Midbrain (tissue), 1 donor: ENCODE measurements around the gene NAALADL2.

Experiments
- DNase-seq: peaks from one replicate; lab custom pipeline; 2025; lab: John Stamatoyannopoulos, UW

Gene NAALADL2

GRCh38 chr3:174986685-174987084, 127.6 kb downstream of the NAALADL2 start:
- DNase-seq: no peak

DNA sequence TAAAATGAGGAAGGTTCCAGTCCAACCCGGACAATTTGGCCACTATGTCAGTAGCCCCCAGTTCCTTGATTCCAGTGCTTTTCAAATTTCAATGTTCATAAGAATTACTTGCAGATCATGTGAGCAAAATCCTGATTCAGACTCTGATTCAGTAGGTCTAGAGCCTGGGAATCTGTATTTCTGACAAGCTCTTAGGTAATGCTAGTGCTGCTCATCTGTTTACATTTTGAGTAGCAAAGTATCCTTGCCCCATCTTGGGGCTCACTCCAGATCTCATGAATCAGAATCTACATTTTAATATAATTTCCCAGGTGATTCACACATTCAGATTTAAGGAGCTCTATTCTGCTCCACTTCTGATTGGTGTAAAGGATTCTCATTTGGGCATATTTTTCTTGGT, 142.0 kb downstream of the NAALADL2 start:
- no peak for DNase-seq

DNA sequence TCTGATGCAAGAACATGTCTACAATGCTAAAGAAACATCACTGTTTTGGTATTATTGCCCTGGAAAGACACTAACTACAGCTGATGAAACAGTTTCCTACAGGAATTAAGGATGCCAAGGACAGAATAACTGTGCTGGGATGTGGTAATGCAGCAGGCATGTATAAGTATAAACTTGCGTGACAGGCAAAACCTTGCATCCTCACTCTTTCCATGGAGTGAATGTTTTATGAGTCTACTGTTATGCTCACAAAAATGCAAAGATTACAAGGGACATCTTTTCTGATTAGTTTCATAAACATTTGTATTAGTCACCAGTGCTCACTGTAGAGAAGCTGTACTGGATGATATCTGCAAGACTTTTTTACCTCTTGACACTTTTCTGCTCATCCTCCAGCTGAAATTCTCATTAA, 143.6 kb downstream of the NAALADL2 start:
- DNase-seq: no peak

DNA sequence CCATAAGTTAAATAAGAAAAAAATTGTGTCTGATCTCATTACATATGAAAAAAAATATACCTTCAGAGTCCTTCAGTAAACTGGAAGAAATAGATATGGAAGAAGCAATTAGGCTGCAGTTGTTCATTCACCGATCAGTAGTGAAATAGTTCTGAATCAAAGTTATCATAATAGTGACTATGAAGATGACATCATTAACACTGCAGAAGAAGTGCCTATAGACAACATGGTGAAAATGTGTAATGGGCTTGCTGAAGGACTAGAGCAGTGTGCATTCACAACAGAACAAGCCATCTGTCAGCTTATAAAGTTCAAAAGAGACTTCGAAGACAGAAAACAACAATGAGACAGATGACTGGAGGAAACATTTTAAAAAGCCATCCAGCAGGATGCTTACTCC, 144.5 kb downstream of the NAALADL2 start:
- no peak for DNase-seq

GRCh38 chr3:175005193-175005592, 146.1 kb downstream of the NAALADL2 start:
- no peak for DNase-seq

- no peak for DNase-seq
Observed at GRCh38 chr3:175005881-175006280, 146.7 kb downstream of the NAALADL2 start.

GRCh38 chr3:175007306-175007705, 148.2 kb downstream of the NAALADL2 start:
- DNase-seq: no peak

DNA sequence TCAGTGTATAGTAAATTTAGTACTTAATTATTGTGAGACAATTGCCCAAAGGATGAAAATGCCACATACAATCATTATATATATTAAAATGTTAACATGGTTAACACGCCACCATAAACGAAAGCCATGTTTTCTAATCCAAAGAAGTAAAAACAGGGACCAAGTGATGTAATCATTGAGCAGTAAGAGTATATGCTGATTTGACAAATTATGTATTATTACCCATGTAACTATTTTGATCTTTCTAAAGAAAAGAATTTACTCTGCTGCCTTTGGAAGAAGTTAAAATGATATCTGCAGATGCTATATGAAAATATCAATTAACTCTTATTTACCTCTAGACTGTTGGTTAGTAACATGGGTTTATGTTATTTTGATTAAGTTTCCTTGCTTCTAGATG, 150.2 kb downstream of the NAALADL2 start:
- DNase-seq: no peak

DNA sequence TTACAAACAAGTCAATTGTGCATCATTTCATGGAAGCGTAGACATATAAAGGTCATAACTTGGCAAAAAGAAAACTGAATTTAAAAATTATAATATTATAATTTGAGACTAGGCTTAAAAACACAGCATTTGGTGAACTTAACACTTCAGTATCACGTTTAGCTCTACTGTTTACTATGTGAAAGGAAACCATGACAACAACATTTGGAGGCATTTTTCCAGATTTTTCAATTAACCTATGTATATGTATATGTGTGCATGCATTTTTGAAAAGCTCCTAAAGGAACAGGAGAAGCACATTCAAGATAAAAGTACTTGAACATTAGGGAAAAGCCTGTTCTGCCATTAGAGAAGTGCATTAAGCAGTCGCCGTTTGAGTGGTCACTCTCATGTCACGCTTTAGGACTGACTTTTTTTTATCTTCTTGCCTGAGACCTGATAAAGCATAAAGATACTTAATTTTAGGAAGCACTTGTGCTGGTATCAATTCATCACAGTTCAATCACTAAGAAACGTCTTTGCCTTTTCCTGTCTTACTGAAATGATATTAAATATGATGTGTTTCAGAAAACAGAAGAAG, 156.0 kb downstream of the NAALADL2 start:
- DNase-seq: no peak

DNA sequence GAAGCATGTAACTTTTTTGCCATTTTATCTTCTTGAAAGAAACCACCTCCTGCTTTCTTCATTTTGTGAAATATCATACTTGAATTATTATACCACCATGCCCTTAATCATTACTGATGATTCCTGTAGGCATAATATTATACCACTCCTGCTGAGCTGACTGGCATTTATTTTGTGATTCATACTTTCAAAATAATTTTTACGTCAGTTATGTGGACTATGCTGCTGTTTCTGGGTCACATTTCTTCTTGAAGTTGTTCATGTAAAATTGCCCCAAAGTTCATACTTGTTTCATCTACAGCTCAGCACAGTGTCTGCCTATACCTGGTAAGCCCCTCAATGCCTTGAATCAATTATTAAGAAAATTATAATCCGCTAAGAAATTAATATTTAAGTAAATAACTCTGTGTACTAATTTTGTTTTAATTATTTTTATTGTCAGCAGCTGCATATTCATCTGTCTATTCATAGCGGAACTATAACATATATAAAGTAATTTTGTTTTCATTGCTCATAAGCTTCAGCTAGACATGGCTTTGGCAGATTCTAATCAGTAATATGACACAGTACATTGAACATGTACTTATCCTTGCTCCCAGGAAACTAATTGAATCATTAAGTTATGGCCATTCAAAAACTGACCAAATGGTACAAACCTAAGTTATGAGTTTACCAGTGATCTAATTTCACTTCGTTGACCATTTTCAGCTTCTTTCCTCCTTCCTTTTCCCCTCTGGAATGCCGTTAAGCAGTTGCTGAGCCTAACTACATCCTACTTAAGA, 160.0 kb downstream of the NAALADL2 start:
- no peak for DNase-seq

- DNase-seq: no peak
Observed at GRCh38 chr3:175020101-175020500, 161.0 kb downstream of the NAALADL2 start.

- no peak for DNase-seq
Observed at GRCh38 chr3:175029828-175030227, 170.7 kb downstream of the NAALADL2 start.

- no peak for DNase-seq
Observed at GRCh38 chr3:175039875-175040274, 180.7 kb downstream of the NAALADL2 start.

- DNase-seq: no peak
Observed at GRCh38 chr3:175041369-175041768, 182.2 kb downstream of the NAALADL2 start.

GRCh38 chr3:175046601-175047000, 187.5 kb downstream of the NAALADL2 start:
- DNase-seq: no peak

DNA sequence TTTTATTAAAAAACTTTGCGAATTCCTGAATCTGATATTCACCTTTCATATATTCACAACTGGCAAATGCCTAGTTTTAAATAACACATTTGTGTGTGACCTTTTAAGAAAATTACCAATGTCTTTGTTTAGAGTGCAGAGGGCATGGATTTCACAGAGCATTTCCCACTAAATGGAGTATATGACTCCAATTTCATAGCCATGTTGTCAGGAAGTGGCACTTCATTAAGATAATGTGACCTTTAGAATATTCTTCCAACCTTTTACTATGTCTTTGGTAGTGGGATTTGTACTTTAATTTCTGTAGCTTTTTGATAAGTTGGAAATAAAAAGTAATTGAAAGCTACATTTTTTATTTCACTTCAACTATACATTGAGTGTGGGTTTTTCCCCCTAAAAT, 188.7 kb downstream of the NAALADL2 start:
- DNase-seq: no peak

DNA sequence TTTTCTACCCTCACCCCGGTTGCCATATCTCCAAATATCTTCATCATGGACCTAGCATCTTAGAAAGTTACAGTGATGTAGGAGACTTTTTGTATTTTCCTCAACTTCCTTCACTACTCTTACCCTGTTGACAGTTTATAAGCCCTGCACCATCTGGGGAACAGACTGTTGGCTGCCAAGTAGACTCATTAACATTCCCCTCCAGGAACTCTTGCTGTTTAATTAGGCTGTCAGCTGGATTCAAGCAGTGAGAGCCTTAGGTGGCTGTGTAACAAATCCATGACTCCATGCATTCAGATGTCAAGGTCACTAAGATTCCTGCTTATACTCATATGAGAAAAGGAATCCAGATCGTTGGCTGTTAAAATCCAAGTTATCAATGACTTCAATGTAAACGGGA, 198.3 kb downstream of the NAALADL2 start:
- DNase-seq: no peak

GRCh38 chr3:175059788-175060187, 200.7 kb downstream of the NAALADL2 start:
- no peak for DNase-seq

DNA sequence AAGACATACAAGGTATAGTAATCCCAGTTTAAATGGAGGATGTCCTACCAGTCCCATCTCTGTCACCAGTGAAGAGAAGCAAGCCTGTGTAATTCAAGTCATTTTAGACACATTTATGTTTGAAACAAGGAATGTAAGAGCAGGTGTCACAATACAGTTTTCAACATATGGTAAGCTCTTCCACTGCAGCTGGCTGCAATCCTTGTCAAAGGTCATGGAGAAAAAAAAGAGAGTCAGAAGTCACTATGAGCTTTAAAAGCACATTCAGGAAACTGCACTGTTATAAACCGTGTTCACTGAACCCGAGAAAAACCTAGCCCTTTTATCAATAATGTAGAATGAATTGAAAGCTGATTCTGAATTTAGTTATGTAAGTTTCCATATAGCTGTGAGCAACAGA, 206.4 kb downstream of the NAALADL2 start:
- DNase-seq: no peak

DNA sequence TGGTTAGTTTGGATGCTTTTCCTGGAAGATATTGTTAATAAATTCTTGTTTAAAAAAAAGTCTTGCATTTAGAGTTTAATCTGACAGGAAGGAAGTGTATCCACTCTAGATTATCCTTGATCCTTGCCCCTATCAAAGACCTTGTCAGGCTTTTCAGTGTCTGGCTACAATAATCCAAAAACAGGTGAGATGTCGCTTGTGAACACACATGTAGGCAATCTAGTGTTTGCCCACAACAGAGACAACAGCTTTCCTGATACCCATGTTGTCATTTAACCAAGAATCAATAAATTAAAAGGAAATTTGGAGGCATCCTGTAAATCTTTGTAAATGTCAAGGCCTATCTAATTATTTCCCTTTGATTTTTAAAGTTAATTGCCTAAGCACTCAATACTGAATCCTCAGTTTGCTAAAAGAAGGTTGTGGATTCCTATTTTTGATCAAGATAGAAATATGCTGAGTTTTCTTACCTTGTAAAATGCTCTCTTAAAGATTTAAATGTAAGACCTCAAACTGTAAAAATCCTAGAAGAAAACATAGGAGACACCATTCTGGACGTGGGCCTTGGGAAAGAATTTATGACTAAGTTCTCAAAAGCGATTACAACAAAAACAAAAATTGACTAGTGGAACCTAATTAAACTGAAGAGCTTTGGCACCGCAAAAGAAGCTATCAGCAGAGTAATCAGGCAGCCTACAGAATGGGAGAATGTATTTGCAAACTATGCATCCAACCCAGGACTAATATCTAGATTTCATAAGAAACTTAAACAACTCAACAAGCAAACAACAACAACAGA, 207.7 kb downstream of the NAALADL2 start:
- no peak for DNase-seq

DNA sequence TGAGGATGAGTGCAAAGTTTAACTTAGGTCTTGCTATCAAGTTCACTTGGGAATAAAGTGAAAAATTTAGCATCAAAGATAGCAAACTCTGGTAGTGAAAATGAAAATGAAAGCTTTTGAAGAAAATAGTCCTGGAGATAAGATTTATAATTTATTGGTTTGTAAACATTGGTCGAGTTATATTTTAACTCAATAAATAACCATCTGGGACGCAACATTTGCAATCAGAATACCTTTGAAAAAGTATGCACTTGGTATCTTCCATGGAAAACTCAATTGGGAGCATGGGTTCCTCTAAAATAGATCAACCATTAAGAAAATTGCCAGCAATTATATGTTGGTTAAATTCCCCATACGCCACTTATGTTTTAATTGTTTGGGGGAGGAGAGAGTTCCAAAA, 209.5 kb downstream of the NAALADL2 start:
- no peak for DNase-seq

DNA sequence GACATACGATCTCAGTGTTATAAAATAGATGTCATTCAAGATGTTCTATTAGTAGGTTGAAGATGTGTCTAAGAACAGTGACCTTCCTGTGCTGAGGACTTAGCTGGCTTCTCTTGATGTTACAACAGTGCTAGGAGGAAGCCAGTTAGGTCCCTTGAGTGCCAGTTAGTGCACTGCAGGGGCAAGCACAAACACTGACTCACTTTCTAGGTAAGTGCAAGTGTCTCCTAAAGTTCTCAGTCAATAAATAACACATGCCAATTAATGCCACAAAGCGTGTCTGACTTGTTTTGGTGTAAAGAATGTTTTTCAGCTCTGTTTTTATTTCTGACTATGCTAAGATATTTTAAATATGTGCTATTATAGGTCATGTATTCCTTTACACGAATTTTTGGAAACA, 211.8 kb downstream of the NAALADL2 start:
- DNase-seq: no peak
